Measurements from ENCODE around the gene BIRC3. TPM values are rescaled to one million over a fixed set of nuclear protein-coding genes. Genes with fewer than 3 reads are reported as not detected.

The BIRC3 gene
- total and polyA plus RNA-seq, 7 donors = 9.1 to 92.6 (median 18.4) TPM

- TF ChIP-seq POLR2A (IDR thresholded peaks at IDR 0.05) = no peak
- no peak for TF ChIP-seq EP300 (IDR thresholded peaks at IDR 0.05)
- no peak for TF ChIP-seq POLR2AphosphoS5 (IDR thresholded peaks at IDR 0.05)
- TF ChIP-seq, protein P1, sequence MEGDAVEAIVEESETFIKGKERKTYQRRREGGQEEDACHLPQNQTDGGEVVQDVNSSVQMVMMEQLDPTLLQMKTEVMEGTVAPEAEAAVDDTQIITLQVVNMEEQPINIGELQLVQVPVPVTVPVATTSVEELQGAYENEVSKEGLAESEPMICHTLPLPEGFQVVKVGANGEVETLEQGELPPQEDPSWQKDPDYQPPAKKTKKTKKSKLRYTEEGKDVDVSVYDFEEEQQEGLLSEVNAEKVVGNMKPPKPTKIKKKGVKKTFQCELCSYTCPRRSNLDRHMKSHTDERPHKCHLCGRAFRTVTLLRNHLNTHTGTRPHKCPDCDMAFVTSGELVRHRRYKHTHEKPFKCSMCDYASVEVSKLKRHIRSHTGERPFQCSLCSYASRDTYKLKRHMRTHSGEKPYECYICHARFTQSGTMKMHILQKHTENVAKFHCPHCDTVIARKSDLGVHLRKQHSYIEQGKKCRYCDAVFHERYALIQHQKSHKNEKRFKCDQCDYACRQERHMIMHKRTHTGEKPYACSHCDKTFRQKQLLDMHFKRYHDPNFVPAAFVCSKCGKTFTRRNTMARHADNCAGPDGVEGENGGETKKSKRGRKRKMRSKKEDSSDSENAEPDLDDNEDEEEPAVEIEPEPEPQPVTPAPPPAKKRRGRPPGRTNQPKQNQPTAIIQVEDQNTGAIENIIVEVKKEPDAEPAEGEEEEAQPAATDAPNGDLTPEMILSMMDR (IDR thresholded peaks at IDR 0.05) = no peak
- H3K9me3 ChIP-seq = no peaks in the 10 kb centered on the region
- H3K36me3 ChIP-seq = peaks cover 4 to 36% (median 15%) of the 10 kb centered on the region in 4 donors
These were observed 39.8 kb downstream of the BIRC3 start for GRCh38 chr11:102357116-102357515.

GRCh38 chr11:102359372-102359771, 42.1 kb downstream of the BIRC3 start:
- H3K4me1 ChIP-seq = peaks cover 0 to 4% (median 0%) of the 10 kb centered on the region in 4 donors
- TF ChIP-seq EP300 (IDR thresholded peaks at IDR 0.05) = no peak
- no peak for TF ChIP-seq POLR2AphosphoS5 (IDR thresholded peaks at IDR 0.05)
- TF ChIP-seq, protein P1 (IDR thresholded peaks at IDR 0.05) = no peak
- no peak for TF ChIP-seq POLR2A (IDR thresholded peaks at IDR 0.05)
- H3K9me3 ChIP-seq = no peaks in the 10 kb centered on the region
- DNase-seq = no peak
- 80 to 84% methylated on average over 3 of the region's 3 CpGs for WGBS, 2 donors
- intact Hi-C loops (cut with DNase I) = loop anchor here (10.0 kb wide), 1 partner anchor 45 kb away; no protein-coding TSS in a partner anchor
- peaks cover 4 to 45% (median 28%) of the 10 kb centered on the region in 4 donors for H3K36me3 ChIP-seq
- H3K27ac ChIP-seq = no peak overlapping the region
- no peaks in the 10 kb centered on the region for H3K27me3 ChIP-seq
- no peak overlapping the region for H3K4me3 ChIP-seq

More at GRCh38 chr11:102357116-102357515, 39.8 kb downstream of the BIRC3 start:
- no peaks in the 10 kb centered on the region for H3K27me3 ChIP-seq
- no peak for DNase-seq
- H3K27ac ChIP-seq = no peak overlapping the region
- peaks cover 0 to 4% (median 0%) of the 10 kb centered on the region in 4 donors for H3K4me1 ChIP-seq
- H3K4me3 ChIP-seq = no peak overlapping the region
- intact Hi-C loops (cut with DNase I) = loop anchor here (10.0 kb wide), 1 partner anchor 48 kb away; no protein-coding TSS in a partner anchor

DNA sequence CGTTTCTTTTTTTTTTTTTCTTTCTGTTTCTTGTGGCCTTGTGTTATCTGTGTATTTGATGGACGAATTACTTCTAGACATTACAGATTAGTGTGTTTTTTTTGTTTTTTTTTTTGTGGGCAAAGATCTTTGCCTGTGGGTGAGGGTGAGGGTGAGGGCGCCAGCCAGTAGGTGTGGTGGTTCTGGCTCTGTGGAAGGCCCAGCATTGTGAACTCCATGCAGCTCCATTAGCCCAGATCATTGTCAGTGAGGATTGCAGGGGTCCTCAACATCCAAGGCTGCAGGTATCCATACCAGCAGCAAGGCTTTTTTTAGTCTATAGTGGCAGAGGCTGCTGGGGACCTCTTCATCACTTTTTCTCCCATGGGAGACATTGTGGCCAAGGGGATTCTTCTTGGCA, 43.4 kb downstream of the BIRC3 start:
- Histone ChIP-seq H3K4me3 (no peak overlapping the region), H3K4me1 (peaks cover 0 to 4% (median 2%) of the 10 kb centered on the region in 4 donors), H3K27ac (no peak overlapping the region), H3K36me3 (peaks cover 4 to 58% (median 31%) of the 10 kb centered on the region in 4 donors), H3K27me3 (no peaks in the 10 kb centered on the region), H3K9me3 (no peaks in the 10 kb centered on the region)
- intact Hi-C loops (cut with DNase I) = no loop called here
- DNase-seq = no peak
- no peak for TF ChIP-seq POLR2A (IDR thresholded peaks at IDR 0.05)
- TF ChIP-seq POLR2AphosphoS5 (IDR thresholded peaks at IDR 0.05) = no peak
- TF ChIP-seq EP300 (IDR thresholded peaks at IDR 0.05) = no peak
- TF ChIP-seq, protein P1 (IDR thresholded peaks at IDR 0.05) = no peak
- WGBS, 2 donors = 84 to 85% methylated on average over 3 of the region's 3 CpGs

DNA sequence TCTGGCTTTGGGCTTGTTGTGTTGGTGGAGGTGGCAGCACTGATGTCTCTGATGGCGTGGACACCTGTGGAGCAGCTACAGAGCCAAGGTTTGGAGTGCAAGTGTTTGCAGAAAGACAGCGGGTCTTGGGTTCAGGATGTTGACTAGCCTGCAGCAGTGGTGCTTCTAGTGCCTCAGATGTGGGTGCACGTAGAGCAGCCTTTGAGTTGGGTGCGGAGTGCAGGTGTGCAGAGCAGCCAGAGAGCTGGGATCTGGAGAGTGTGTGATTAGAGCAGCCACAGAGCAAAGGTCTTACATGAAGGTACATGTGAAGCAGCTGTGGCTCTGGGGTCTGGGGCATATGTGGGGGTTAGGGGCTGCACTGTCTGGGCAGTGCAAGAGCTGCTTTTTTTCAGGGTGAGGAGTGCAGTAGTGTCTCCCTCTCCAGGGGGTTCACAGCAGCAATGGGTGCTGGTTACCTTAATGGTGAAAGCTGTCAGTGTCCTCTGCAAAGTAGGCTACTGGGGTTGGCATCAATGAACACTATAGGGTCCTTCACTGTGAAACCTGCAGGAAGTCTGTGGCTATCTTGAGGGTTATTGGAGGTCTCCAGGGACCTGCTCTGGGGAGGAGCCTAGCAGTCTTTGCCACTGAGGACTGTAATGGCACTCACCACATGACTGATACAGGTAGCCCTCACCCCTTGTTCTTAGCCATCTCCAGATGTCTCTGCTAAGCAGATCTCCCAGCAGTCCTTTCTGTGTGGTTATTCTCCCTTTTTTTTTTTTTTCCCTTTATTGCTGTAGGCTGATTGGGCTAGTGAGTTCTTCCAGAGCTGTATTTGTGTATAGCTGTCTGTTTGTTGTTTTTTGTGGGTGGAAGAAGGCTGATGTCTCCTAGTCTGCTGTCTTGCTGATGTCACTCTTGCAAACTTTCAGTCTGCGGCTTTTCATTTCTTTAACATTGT, 44.1 kb downstream of the BIRC3 start:
- no peak overlapping the region for H3K27ac ChIP-seq
- WGBS, 2 donors = 84 to 95% methylated on average over 5 of the region's 5 CpGs
- intact Hi-C loops (cut with DNase I) = no loop called here
- DNase-seq = no peak
- H3K4me3 ChIP-seq = no peak overlapping the region
- peaks cover 0 to 4% (median 2%) of the 10 kb centered on the region in 4 donors for H3K4me1 ChIP-seq
- peaks cover 4 to 65% (median 35%) of the 10 kb centered on the region in 4 donors for H3K36me3 ChIP-seq
- no peaks in the 10 kb centered on the region for H3K27me3 ChIP-seq
- TF ChIP-seq POLR2A (IDR thresholded peaks at IDR 0.05) = no peak
- TF ChIP-seq POLR2AphosphoS5 (IDR thresholded peaks at IDR 0.05) = no peak
- no peak for TF ChIP-seq EP300 (IDR thresholded peaks at IDR 0.05)
- TF ChIP-seq, protein P1 (IDR thresholded peaks at IDR 0.05) = no peak
- no peaks in the 10 kb centered on the region for H3K9me3 ChIP-seq

All from sigmoid colon (tissue), 7 donors.